ENCODE data around the gene SMIM14.

DNA sequence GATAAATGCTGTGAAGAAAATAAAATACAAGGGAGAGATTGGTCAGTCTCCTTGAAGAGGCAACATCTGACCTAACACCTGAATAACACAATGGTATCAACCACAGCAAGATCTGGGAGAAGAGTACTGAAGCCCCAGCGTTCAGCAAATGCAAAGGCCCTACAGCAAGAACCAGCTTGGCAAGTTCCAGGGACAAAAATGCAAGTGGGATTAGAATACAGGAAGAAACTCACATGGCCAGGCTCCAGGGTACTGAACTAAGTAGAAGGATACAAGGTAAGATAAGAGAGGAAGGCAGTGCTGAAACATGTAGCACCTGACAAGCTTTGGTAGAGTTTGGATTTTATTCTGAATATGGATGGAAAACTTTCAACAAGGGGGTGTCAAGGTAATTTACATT is 3.6 kb downstream of the SMIM14 start:
- TF ChIP-seq, protein P1, sequence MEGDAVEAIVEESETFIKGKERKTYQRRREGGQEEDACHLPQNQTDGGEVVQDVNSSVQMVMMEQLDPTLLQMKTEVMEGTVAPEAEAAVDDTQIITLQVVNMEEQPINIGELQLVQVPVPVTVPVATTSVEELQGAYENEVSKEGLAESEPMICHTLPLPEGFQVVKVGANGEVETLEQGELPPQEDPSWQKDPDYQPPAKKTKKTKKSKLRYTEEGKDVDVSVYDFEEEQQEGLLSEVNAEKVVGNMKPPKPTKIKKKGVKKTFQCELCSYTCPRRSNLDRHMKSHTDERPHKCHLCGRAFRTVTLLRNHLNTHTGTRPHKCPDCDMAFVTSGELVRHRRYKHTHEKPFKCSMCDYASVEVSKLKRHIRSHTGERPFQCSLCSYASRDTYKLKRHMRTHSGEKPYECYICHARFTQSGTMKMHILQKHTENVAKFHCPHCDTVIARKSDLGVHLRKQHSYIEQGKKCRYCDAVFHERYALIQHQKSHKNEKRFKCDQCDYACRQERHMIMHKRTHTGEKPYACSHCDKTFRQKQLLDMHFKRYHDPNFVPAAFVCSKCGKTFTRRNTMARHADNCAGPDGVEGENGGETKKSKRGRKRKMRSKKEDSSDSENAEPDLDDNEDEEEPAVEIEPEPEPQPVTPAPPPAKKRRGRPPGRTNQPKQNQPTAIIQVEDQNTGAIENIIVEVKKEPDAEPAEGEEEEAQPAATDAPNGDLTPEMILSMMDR (conservative IDR thresholded peaks at IDR 0.05 in 1 of 2, IDR thresholded peaks at IDR 0.05 in 1 of 2; ENCODE audit: low read depth in 1 of 2, low read length in 2 of 2), result no peak
- no peak for TF ChIP-seq EZH2 (IDR thresholded peaks at IDR 0.05; ENCODE audit: low read length, missing control alignments)
